Glomerular visceral epithelial cell (primary cell): ENCODE results near the gene LRBA.

Source experiments
- DNase-seq: peaks from one replicate; pipeline ENCODE4 v3.0.0-alpha.2; 2016; ENCODE audit errors: extremely low spot score

LRBA gene

DNA sequence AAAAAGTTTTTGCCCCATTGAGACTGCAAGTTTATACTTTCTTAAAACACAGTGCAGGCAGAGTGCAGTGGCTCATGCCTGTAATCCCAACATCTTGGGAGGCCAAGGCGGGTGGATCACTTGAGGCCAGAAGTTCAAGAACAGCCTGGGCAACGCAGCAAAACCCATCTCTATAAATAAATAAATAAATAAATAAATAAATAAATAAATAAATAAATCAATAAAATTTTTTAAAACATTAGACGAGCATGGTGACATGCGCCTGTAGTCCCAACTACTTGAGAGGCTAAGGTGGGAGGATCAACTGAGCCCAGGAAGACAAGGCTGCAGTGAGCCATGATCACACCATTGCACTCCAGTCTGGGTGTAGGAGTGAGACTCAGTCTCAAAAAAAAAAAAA lies 213.3 kb downstream of the LRBA start:
- no peak for DNase-seq

DNA sequence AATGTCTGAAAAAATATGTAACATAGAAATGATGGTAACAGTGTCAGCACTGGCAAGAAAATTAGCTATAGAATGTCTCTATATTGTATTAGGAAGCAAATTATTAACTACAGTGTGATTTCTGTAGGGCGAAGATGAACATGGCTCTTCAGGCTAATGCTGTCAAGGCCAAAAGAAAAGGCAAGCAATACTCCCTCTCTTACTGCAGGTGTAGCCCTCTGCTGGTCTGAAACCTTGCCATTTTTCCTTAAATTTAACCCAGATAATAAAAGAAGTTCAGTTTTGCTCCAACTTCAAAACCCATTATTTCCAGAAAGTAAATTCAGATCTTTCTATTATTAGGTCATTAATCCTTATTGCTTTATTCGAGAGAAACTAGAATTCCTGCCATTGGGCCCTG lies 215.9 kb downstream of the LRBA start:
- DNase-seq = no peak

DNA sequence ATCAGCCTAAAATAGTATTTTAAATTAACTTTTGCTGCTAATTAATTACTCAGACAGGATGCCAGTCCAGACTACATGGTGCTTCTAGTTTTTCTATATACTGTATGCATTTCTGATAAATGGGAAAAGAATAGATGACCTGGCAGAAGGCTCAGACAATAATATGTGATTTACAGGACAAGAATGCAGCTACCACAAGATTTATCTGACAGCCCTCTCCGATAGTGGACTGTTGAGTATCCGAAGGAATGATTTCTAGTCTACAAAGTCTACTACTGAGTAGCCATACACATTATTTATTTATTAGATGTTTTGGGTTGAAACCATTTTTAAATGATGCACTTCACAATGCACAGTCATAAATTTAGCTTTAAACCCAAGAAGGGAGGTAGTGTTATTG lies 220.4 kb downstream of the LRBA start:
- no peak for DNase-seq

DNA sequence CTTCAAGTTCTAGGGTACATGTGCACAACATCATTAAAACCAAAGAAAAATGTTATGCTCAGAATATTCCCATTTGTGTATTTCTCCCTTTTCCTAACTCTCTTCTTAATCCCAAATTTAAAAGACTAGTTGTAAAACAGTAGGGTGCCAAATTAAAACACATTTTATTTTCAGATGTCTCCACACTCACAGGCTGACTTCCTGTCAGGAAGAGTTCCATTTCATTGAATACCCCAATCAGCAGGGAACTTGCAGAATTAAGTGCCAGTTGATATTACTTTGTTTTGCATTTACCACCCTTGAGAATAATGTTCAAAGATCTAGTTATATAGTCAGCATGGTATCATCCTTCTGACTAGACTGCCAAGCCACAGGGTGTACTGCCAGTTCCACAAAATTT lies 225.2 kb downstream of the LRBA start:
- DNase-seq = no peak

GRCh38 chr4:150784939-150785338 lies 230.1 kb downstream of the LRBA start:
- no peak for DNase-seq

DNA sequence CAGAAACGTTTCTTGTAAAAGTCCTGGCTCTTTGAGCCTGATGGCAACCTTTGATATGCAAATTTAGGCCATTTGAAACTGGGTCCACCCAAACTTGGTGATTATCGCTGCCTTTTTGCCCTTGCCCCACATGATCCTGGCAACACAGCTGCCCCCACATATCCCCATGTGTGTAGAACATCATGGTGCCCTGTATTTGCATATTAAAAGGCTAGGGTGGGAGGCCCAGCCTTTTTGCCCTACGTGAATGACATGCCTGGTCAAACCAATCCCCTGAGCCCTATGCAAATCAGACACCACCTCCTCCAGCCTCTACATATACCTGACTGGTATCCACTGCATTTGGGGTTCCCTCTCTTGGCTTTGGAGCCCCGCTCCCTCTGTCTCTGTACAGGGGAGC lies 230.8 kb downstream of the LRBA start:
- DNase-seq = no peak

- no peak for DNase-seq
Observed at GRCh38 chr4:150782921-150783320, 232.2 kb downstream of the LRBA start.

- DNase-seq = peak; percentile 48
Observed at GRCh38 chr4:150782311-150782710, 232.8 kb downstream of the LRBA start.

- no peak for DNase-seq
Observed at GRCh38 chr4:150781191-150781590, 233.9 kb downstream of the LRBA start.

GRCh38 chr4:150779707-150780106 lies 235.4 kb downstream of the LRBA start:
- DNase-seq = no peak

- DNase-seq = no peak
Observed at GRCh38 chr4:150773729-150774449, 241.2 kb downstream of the LRBA start.

- DNase-seq = no peak
Observed at GRCh38 chr4:150773032-150773431, 242.1 kb downstream of the LRBA start.

GRCh38 chr4:150771382-150771781 lies 243.7 kb downstream of the LRBA start:
- no peak for DNase-seq

GRCh38 chr4:150769845-150770244 lies 245.2 kb downstream of the LRBA start:
- peak; percentile 7 for DNase-seq

DNA sequence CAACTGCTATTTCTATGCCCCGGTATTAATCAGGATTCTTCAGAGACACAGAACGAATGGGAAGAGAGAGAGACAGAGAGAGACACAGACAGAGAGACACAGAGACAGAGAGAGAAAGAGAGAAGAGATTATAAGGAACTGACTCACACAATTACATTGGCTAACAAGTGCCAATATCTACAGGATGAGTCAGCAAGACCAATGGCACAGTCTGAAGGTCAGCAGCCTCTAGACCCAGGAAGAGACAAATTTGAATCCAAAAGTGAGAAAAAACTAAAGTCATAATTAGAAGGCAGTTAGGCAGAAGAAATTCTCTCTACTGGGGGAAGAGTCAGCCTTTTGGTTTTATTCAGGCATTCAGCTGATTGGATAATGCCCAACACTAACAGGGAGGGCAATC lies 245.8 kb downstream of the LRBA start:
- DNase-seq = peak; percentile 63

DNA sequence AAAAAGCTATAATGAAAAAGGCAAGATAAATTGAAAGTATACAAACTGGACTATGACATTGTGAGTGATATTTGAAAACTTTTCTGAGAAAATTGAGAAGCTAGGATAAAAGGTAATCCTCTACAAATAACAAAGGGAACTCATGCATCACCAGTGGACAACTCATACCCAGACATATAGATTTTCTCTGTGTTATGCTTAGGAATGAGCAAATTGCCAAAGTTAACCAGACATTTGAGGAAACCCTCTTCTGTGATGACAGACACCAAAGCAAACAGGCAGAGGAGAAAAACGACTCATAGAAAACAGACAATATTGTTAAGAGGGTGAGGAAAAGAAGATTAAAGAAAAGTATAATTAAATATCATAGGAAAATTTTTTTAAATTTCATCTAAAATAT lies 246.6 kb downstream of the LRBA start:
- DNase-seq = no peak

DNA sequence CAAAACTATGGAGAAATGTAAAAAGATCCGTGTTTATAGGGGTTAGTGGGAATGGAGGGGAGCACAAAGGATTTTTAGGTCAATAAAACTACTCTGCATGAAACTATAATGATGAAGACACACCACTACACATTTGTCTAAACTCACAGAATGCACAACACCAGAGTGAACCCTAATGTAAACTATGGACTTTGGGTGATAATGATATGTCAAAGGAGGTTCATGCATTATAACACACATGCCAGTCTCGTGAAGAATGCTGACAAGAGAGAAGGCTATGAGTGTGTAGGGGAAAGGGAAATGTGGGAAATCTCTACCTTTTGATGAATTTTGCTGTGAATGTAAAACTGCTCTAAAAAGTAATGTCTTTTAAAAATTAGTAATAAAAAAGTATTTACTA lies 249.9 kb downstream of the LRBA start:
- DNase-seq = no peak

DNA sequence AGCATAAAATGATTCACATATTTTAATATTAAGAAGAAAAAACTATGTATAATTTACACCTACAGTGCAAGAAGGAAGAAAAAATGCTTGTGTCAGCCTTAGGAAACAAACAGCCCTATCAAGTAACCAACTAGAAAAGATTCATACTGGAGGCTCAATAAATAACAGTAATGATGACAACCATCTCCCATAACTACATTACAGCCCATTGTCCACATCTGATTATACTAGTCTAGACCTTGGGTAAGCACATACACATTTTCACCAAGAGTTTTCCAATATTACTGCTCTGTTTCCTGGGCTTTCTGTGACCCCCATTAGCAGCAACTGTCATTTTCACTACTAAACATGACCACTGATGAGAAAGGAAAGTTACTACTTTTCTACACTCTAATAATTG lies 263.4 kb downstream of the LRBA start:
- no peak for DNase-seq

GRCh38 chr4:150750824-150751223 lies 264.3 kb downstream of the LRBA start:
- no peak for DNase-seq

DNA sequence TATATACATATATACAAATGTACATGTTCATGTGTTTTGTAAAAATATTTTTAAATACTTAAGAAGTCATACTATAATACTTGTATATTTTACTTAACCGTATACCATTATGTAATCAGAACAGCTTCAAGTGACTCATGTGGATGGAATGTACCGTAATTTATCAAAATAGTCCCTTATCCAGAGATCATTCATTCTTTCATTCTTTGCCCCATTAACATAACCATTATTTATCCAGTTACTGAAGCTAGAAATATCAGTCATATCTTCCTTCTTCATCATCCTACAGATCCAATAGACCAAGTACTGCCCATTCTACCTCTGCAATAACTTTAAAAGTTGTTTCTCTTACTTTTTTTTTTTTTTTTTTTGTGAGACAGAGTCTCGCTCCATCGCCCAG lies 268.9 kb downstream of the LRBA start:
- peak; percentile 53 for DNase-seq

DNA sequence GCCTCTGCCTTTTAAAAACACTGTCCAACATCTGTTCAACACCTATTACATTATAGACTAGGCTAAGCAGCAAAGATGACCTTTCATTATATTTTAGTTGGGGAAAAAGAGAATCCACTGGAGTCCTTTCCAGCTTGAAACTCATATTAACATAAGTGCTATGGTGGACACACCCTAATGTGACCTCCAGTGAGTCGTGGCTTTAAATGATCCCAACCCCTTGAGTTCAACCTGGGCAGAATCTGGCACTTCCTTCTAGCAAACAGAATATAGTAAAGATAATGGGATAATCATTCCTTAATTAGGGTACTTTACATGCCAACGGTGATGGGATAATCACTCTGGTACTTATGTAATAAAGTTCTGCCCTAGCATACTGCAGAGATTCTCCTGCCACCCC lies 270.5 kb downstream of the LRBA start:
- DNase-seq = no peak

DNA sequence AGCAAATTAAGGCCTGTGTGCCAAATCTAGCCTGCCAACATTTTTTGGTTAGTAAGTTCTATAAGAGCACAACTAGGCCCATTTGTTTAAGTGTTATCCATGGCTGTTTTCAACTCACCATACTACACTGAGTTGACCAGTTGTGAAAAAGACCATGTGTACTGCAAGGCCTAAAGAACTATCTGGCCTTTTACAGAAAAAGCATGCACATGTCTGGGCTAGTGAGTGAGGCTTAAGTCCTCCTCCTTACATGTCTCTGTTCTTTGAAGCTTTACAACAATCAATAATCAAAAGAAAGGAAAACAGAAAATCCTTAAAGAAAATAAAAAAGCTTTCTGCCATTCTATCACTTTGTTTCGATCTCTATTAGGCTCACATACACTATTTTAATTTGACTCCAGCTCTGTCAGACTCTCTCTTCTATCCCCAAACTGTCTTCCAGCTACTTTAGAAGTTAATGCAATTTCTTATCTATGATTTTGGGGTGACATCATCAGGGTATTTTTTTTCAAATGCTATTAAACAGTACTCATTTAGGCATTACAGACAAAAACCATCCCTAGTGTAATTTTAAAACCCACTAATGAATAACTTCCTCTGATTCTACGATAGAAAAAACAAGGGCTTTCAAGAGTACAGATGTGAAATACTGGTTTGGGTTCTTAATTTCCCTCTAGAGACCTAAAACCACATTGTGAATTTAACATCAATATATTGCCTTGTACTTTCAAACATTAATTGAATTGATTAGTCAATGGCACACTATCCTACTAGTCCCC lies 271.3 kb downstream of the LRBA start:
- no peak for DNase-seq

DNA sequence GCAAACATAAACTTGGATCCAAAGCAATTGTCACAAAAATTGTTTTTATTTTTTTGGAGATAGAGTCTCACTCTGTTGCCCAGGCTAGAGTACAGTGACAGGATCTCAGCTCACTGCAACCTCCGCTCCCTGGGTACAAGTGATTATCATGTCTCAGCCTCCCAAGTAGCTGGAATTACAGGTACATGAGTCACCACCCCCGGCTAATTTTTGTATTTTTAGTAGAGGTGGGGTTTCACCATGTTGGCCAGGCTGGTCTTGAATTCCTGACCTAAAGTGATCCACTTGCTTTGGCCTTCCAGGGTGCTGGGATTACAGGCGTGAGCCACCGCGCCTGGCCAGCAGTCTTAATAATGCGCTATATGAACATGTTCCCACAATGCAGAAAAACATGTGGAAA lies 272.2 kb downstream of the LRBA start:
- peak; percentile 4 for DNase-seq

- DNase-seq = no peak
Observed at GRCh38 chr4:150739591-150739990, 275.5 kb downstream of the LRBA start.
